Keratinocyte (primary cell): Measurements from ENCODE around the gene NHLRC2. TPM values are rescaled to one million over a fixed set of nuclear protein-coding genes. Genes with fewer than 3 reads are reported as not detected.

Experiments
- DNase-seq: peaks from one replicate; pipeline ENCODE4 v3.0.0-alpha.2; 2011; ENCODE audit warnings: low read depth, missing footprints, low spot score
- FAIRE-seq: peaks from 2 replicates; lab custom pipeline; 2011; peaks lifted over from hg19 to GRCh38; lab: Jason Lieb, UNC
- H2AFZ ChIP-seq: 2 replicates; pipeline ENCODE4 v1.6.0; 2012; ENCODE audit warnings: low read length, control low read depth, inconsistent platforms; ENCODE audit not compliant: control insufficient read depth
- H3K27ac ChIP-seq: 2 replicates; pipeline ENCODE4 v1.5.1; 2011; ENCODE audit warnings: low read length; ENCODE audit not compliant: control insufficient read depth, insufficient read depth
- H3K27me3 ChIP-seq: 3 replicates; pipeline ENCODE4 v1.6.0; 2011; ENCODE audit warnings: low read length; ENCODE audit not compliant: control insufficient read depth, insufficient read depth; ENCODE audit errors: extremely low read depth
- H3K36me3 ChIP-seq, 2 experiments: 2 replicates in 1 of 2; 3 replicates in 1 of 2; pipeline ENCODE4 v1.5.1; 2011; ENCODE audit warnings: low read length in 2 of 2, mild to moderate bottlenecking in 1 of 2; ENCODE audit not compliant: control insufficient read depth in 2 of 2, insufficient read depth in 2 of 2; ENCODE audit errors: extremely low read depth in 1 of 2
- H3K4me1 ChIP-seq: 3 replicates; pipeline ENCODE4 v1.5.1; 2011; ENCODE audit warnings: low read length; ENCODE audit not compliant: control insufficient read depth, insufficient read depth; ENCODE audit errors: extremely low read depth
- H3K4me2 ChIP-seq: 3 replicates; pipeline ENCODE4 v1.6.0; 2011; ENCODE audit warnings: low read depth, low read length; ENCODE audit not compliant: control insufficient read depth, insufficient read depth; ENCODE audit errors: extremely low read depth
- H3K4me3 ChIP-seq, 3 experiments: fragments of 200-600 bp in 1 of 3; sonication (generic) in 1 of 3; 2 replicates in 2 of 3; 3 replicates in 1 of 3; pipeline ENCODE4 v1.5.1; 2011 to 2016; ENCODE audit warnings: low read length in 3 of 3, mild to moderate bottlenecking in 3 of 3, control low read depth in 2 of 3, inconsistent platforms in 1 of 3, low read depth in 1 of 3, mixed read lengths in 1 of 3, mixed run types in 1 of 3, moderate library complexity in 1 of 3; ENCODE audit not compliant: control insufficient read depth in 2 of 3, insufficient read depth in 2 of 3; ENCODE audit errors: extremely low read depth in 1 of 3
- H3K79me2 ChIP-seq: 2 replicates; pipeline ENCODE4 v1.6.0; 2012; ENCODE audit warnings: low read length; ENCODE audit not compliant: control insufficient read depth, insufficient read depth
- H3K9ac ChIP-seq: 3 replicates; pipeline ENCODE4 v1.6.0; 2011; ENCODE audit warnings: low read length; ENCODE audit not compliant: control insufficient read depth, insufficient read depth; ENCODE audit errors: extremely low read depth
- H3K9me1 ChIP-seq: 3 replicates; pipeline ENCODE4 v1.6.0; 2011; ENCODE audit warnings: low read length; ENCODE audit not compliant: control insufficient read depth, insufficient read depth; ENCODE audit errors: extremely low read depth
- H3K9me3 ChIP-seq: 2 replicates; pipeline ENCODE4 v1.5.1; 2012; ENCODE audit warnings: low read depth, low read length; ENCODE audit not compliant: control insufficient read depth
- H4K20me1 ChIP-seq: 3 replicates; pipeline ENCODE4 v1.6.0; 2011; ENCODE audit warnings: low read length; ENCODE audit not compliant: control insufficient read depth, insufficient read depth; ENCODE audit errors: extremely low read depth
- CTCF ChIP-seq, 3 experiments: IDR thresholded peaks in 1 of 3; conservative IDR thresholded peaks in 1 of 3; optimal IDR thresholded peaks in 1 of 3; 2 replicates in 2 of 3; 3 replicates in 1 of 3; pipeline versions ENCODE3 to v1.5.1; 2011; ENCODE audit warnings: low read length in 3 of 3, mild to moderate bottlenecking in 3 of 3, moderate library complexity in 2 of 3, control low read depth in 1 of 3, inconsistent platforms in 1 of 3; ENCODE audit not compliant: insufficient read depth in 2 of 3; ENCODE audit errors: extremely low read depth in 1 of 3
- EZH2 ChIP-seq: IDR thresholded peaks from one replicate; pipeline ENCODE4 v1.6.1; 2012; ENCODE audit warnings: inconsistent platforms, mild to moderate bottlenecking, low read length, moderate library complexity
- dilution Hi-C: fragments of 300-500 bp; cut with MboI; formaldehyde crosslinking; loops from one replicate; pipeline ENCODE4 v1.7.0; 2020; ENCODE audit warnings: low sequenced_read_pairs; ENCODE audit not compliant: extremely low pct_ligation_motif_present
- polyA plus RNA-seq, 5 experiments: library from polyadenylated mRNA; depleted of rRNA in 3 of 5; stranded (reverse) in 3 of 5; stranded (forward) in 1 of 5; unstranded in 1 of 5; fragments of >200 nt; gene quantifications; 1 replicate in 1 of 5; 2 replicates in 3 of 5; 3 replicates in 1 of 5; pipeline versions ENCODE4 v1.2.1 to v1.2.3, GENCODE V29; 2011 to 2012; ENCODE audit warnings: missing spikeins in 2 of 5, low read depth in 1 of 5, low replicate concordance in 1 of 5

The NHLRC2 gene
- polyA plus RNA-seq, 1 donor (not counting 4 experiments of a cell fraction or from before 2014, with no cell fraction given) = 7.5 TPM

- FAIRE-seq (no peak), DNase-seq (no peak)
- dilution Hi-C loops = no loop called here
Observed at GRCh38 chr10:113929522-113929921, 75.1 kb downstream of the NHLRC2 start.

GRCh38 chr10:113930482-113931057 is 76.1 kb downstream of the NHLRC2 start:
- no peak for FAIRE-seq
- no peak overlapping the region for H2AFZ ChIP-seq
- no peaks in the 10 kb centered on the region for H3K9me3 ChIP-seq
- no peak for TF ChIP-seq CTCF (optimal IDR thresholded peaks at IDR 0.05 in 1 of 3, IDR thresholded peaks at IDR 0.05 in 1 of 3, conservative IDR thresholded peaks at IDR 0.05 in 1 of 3; ENCODE audit: extremely low read depth in 1 of 3, insufficient read depth in 2 of 3, low read length in 3 of 3)
- no peaks in the 10 kb centered on the region for H3K9me1 ChIP-seq
- dilution Hi-C loops = no loop called here
- no peak overlapping the region for H3K4me2 ChIP-seq
- H4K20me1 ChIP-seq = no peaks in the 10 kb centered on the region
- no peak overlapping the region for H3K4me3 ChIP-seq
- DNase-seq = no peak
- no peaks in the 10 kb centered on the region for H3K36me3 ChIP-seq
- H3K27ac ChIP-seq = no peak overlapping the region
- no peaks in the 10 kb centered on the region for H3K27me3 ChIP-seq
- H3K9ac ChIP-seq = no peak overlapping the region
- no peaks in the 10 kb centered on the region for H3K79me2 ChIP-seq
- H3K4me1 ChIP-seq = no peaks in the 10 kb centered on the region

More at GRCh38 chr10:113929522-113929921, 75.1 kb downstream of the NHLRC2 start:
- no peaks in the 10 kb centered on the region for H3K79me2 ChIP-seq
- H3K27ac ChIP-seq = no peak overlapping the region
- H3K9ac ChIP-seq = no peak overlapping the region
- H3K4me3 ChIP-seq = no peak overlapping the region
- H3K9me1 ChIP-seq = no peaks in the 10 kb centered on the region
- H3K9me3 ChIP-seq = no peaks in the 10 kb centered on the region
- no peaks in the 10 kb centered on the region for H4K20me1 ChIP-seq
- no peak overlapping the region for H2AFZ ChIP-seq
- no peak overlapping the region for H3K4me2 ChIP-seq
- no peaks in the 10 kb centered on the region for H3K27me3 ChIP-seq
- no peaks in the 10 kb centered on the region for H3K4me1 ChIP-seq
- H3K36me3 ChIP-seq = no peaks in the 10 kb centered on the region
- TF ChIP-seq EZH2 (no peak), CTCF (optimal IDR thresholded peaks at IDR 0.05 in 1 of 3, IDR thresholded peaks at IDR 0.05 in 1 of 3, conservative IDR thresholded peaks at IDR 0.05 in 1 of 3; ENCODE audit: extremely low read depth in 1 of 3, insufficient read depth in 2 of 3, low read length in 3 of 3) (no peak)
